HL-60 (cell line): ENCODE data around the gene CDCA4.

Experiments
- DNase-seq, 2 experiments: peaks; one replicate each; pipeline ENCODE4 v3.0.0-alpha.2; 2010 to 2020; ENCODE audit warnings: low read depth in 1 of 2, low spot score in 1 of 2
- H3K27ac ChIP-seq: fragments of 250-450 bp; sonication (Bioruptor Pico); replicated peaks from 2 replicates; pipeline ENCODE4 v1.5.1; 2020; ENCODE audit warnings: mild to moderate bottlenecking, moderate library complexity
- H3K27me3 ChIP-seq: fragments of 250-450 bp; sonication (Bioruptor Pico); 2 replicates; pipeline ENCODE4 v1.5.1; 2021; ENCODE audit warnings: mild to moderate bottlenecking, moderate library complexity; ENCODE audit not compliant: insufficient read depth, poor library complexity, severe bottlenecking
- H3K4me3 ChIP-seq: replicated peaks from 2 replicates; pipeline ENCODE4 v1.5.1; 2011; ENCODE audit warnings: mild to moderate bottlenecking, control low read depth, low read length; ENCODE audit not compliant: insufficient read depth
- GABPA ChIP-seq: IDR thresholded peaks from 2 replicates; pipeline ENCODE4 v1.6.1; 2012; ENCODE audit warnings: low read depth
- POLR2AphosphoS5 ChIP-seq: IDR thresholded peaks from 2 replicates; pipeline ENCODE4 v1.6.1; 2012; ENCODE audit warnings: low read depth
- SPI1 ChIP-seq: IDR thresholded peaks from 2 replicates; pipeline ENCODE4 v1.6.1; 2012; ENCODE audit warnings: low read depth, mild to moderate bottlenecking, borderline replicate concordance
- TF ChIP-seq, protein P1 (sequence below): IDR thresholded peaks from one replicate; pipeline ENCODE4 v1.5.1; 2011; ENCODE audit warnings: low read length, control low read depth, inconsistent platforms; ENCODE audit not compliant: insufficient read depth
- TF ChIP-seq, protein P2 (sequence below): IDR thresholded peaks from 2 replicates; pipeline ENCODE4 v1.6.1; 2012; ENCODE audit warnings: low read depth; ENCODE audit not compliant: insufficient replicate concordance

CDCA4 gene

DNA sequence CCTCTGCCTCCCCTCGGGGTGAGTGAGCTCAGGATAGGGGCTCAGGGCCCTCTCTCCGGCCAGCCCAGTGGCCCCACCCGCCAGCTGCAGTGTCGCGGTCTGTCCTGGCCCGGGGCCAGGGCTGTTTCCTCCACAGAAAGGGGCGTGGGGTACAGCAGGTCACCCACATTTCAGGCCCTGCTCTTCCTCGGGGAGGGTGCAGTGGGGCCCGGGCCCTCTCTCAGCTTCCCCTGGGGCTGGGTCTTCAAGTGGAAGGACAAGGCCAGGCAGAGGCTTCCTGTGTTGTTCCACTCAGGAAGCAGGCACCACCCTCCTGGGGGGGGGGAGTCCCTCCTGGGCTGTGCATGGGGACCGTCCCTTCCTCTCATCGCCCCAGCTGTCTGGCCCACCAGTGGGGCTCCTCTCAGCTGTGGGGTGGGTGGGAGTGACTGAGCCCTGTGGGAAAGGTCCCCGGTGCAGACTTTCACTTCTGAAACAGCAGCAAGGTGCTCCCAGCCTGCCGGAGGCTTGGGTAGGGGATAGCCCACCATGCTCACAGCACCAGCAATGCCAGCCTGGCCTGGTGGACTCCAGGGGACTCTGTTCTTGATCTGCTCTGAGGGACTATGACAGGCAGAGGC, 40.7 kb upstream of the CDCA4 start:
- TF ChIP-seq POLR2AphosphoS5: peak; percentile 65; the same call in 1 of the 2 replicates
- no peak for TF ChIP-seq SPI1
- DNase-seq: peak; percentile 73 to 87
- Histone ChIP-seq H3K27me3 (no peaks in the 10 kb centered on the region), H3K27ac (peak overlapping the region; percentile 88), H3K4me3 (peak overlapping the region; percentile 41)

DNA sequence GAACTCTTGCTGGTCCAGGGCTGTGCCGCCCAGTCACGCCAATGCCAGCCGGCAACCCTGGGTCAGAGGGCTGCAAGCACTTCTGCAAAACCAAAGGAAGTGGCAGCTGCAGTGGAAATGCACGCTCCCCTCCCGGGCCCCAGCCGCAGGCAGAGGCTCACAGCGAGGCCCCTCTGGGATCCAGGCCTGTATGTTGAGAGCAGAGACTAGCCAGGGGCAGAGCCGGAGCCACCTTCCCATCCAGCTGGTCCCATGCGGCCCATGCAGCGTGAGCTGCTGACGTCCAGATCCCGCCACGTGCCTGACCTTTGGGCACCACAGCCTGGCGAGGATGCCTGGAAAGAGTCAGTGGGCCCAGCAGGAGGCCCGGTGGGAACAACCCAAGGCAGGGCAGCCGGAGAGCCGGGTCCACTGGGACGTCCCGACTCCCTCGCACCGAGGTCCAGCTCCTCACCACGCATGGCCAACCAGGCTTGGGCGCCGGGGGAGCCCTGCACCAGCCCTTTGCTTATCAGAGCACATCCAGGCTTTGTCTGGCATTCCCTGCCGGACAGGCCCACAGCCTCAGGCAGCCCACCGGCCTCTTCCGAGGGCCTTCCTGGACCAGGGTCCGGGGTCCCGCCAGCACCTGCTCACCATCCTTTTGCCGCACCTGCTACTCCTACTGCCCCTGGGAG, 40.0 kb upstream of the CDCA4 start:
- TF ChIP-seq SPI1: peak; percentile 95
- no peak for TF ChIP-seq GABPA
- TF ChIP-seq, protein P1, sequence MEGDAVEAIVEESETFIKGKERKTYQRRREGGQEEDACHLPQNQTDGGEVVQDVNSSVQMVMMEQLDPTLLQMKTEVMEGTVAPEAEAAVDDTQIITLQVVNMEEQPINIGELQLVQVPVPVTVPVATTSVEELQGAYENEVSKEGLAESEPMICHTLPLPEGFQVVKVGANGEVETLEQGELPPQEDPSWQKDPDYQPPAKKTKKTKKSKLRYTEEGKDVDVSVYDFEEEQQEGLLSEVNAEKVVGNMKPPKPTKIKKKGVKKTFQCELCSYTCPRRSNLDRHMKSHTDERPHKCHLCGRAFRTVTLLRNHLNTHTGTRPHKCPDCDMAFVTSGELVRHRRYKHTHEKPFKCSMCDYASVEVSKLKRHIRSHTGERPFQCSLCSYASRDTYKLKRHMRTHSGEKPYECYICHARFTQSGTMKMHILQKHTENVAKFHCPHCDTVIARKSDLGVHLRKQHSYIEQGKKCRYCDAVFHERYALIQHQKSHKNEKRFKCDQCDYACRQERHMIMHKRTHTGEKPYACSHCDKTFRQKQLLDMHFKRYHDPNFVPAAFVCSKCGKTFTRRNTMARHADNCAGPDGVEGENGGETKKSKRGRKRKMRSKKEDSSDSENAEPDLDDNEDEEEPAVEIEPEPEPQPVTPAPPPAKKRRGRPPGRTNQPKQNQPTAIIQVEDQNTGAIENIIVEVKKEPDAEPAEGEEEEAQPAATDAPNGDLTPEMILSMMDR: no peak
- TF ChIP-seq, protein P2, sequence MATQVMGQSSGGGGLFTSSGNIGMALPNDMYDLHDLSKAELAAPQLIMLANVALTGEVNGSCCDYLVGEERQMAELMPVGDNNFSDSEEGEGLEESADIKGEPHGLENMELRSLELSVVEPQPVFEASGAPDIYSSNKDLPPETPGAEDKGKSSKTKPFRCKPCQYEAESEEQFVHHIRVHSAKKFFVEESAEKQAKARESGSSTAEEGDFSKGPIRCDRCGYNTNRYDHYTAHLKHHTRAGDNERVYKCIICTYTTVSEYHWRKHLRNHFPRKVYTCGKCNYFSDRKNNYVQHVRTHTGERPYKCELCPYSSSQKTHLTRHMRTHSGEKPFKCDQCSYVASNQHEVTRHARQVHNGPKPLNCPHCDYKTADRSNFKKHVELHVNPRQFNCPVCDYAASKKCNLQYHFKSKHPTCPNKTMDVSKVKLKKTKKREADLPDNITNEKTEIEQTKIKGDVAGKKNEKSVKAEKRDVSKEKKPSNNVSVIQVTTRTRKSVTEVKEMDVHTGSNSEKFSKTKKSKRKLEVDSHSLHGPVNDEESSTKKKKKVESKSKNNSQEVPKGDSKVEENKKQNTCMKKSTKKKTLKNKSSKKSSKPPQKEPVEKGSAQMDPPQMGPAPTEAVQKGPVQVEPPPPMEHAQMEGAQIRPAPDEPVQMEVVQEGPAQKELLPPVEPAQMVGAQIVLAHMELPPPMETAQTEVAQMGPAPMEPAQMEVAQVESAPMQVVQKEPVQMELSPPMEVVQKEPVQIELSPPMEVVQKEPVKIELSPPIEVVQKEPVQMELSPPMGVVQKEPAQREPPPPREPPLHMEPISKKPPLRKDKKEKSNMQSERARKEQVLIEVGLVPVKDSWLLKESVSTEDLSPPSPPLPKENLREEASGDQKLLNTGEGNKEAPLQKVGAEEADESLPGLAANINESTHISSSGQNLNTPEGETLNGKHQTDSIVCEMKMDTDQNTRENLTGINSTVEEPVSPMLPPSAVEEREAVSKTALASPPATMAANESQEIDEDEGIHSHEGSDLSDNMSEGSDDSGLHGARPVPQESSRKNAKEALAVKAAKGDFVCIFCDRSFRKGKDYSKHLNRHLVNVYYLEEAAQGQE: no peak
- TF ChIP-seq POLR2AphosphoS5: peak; percentile 74
- peak overlapping the region; percentile 88 for H3K27ac ChIP-seq
- H3K4me3 ChIP-seq: peak overlapping the region; percentile 41
- peak; percentile 43 to 94 for DNase-seq
- H3K27me3 ChIP-seq: no peaks in the 10 kb centered on the region

DNA sequence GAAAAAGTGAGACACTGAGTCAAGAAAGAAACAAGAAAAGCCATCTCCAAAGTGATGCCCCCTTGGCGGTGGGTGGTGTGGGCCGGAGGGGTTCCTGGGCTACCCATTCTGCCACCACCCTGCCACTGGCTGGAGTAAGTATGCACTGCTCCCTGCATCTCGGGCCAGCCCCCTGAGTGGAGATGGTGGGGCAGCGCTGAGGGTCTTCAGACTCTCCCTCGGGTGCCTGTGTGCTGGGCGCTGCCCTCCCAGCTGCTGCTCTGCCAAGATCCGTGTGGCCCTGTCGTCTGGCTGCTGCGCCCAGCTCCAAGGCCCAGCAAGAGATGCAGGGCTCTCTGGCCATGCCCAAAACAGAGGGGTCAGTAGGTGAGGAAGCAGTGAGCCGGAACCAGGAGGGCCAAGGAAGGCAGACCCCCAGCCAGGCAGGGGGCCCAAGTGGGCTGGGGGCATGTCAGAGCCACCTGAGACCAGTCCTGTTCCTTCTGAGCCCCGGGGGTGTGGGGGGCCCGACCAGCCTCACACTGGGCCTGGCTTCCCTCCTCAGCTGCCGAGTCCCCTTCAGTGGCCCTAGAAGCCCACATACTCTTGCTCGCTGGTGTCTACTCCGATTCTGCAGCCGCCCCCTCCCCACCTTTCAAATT, 39.2 kb upstream of the CDCA4 start:
- TF ChIP-seq, protein P2: no peak
- TF ChIP-seq, protein P1: no peak
- TF ChIP-seq POLR2AphosphoS5 (no peak), SPI1 (no peak), GABPA (no peak)
- no peak for DNase-seq
- H3K4me3 ChIP-seq: peak overlapping the region; percentile 17
- H3K27me3 ChIP-seq: no peaks in the 10 kb centered on the region
- H3K27ac ChIP-seq: peak overlapping the region; percentile 88
